ENCODE measurements around the gene KAT2B.

KAT2B gene

GRCh38 chr3:20055020-20055775 is 15.0 kb downstream of the KAT2B start:
- no peaks in the 10 kb centered on the region for H3K9me3 ChIP-seq (ENCODE audit: control insufficient read depth, insufficient read depth, low read length)
- H3K4me1 ChIP-seq (ENCODE audit: control insufficient read depth, insufficient read depth, low read length), result peaks cover 3% of the 10 kb centered on the region; the same call in 1 of the 2 replicates
- H3K4me3 ChIP-seq (ENCODE audit: low read depth, low read length), result no peak overlapping the region
- no peak overlapping the region for H3K9ac ChIP-seq (ENCODE audit: low read depth, low read length)
- H3K36me3 ChIP-seq (ENCODE audit: control insufficient read depth, insufficient read depth, low read length), result no peaks in the 10 kb centered on the region
- H3K27ac ChIP-seq (ENCODE audit: low read depth, low read length), result no peak overlapping the region
- no peaks in the 10 kb centered on the region for H3K27me3 ChIP-seq (ENCODE audit: control insufficient read depth, insufficient read depth, low read length)

- peaks cover 3% of the 10 kb centered on the region; the same call in 1 of the 2 replicates for H3K4me1 ChIP-seq (ENCODE audit: control insufficient read depth, insufficient read depth, low read length)
These were observed 15.6 kb downstream of the KAT2B start for GRCh38 chr3:20055842-20056241.

GRCh38 chr3:20056725-20057611 is 16.7 kb downstream of the KAT2B start:
- Histone ChIP-seq H3K9ac (ENCODE audit: low read depth, low read length) (no peak overlapping the region), H3K27me3 (ENCODE audit: control insufficient read depth, insufficient read depth, low read length) (no peaks in the 10 kb centered on the region), H3K27ac (ENCODE audit: low read depth, low read length) (no peak overlapping the region), H3K4me1 (ENCODE audit: control insufficient read depth, insufficient read depth, low read length) (peaks cover 3% of the 10 kb centered on the region; the same call in 1 of the 2 replicates), H3K4me3 (ENCODE audit: low read depth, low read length) (no peak overlapping the region), H3K36me3 (ENCODE audit: control insufficient read depth, insufficient read depth, low read length) (no peaks in the 10 kb centered on the region), H3K9me3 (ENCODE audit: control insufficient read depth, insufficient read depth, low read length) (no peaks in the 10 kb centered on the region)

More at GRCh38 chr3:20055842-20056241, 15.6 kb downstream of the KAT2B start:
- no peaks in the 10 kb centered on the region for H3K36me3 ChIP-seq (ENCODE audit: control insufficient read depth, insufficient read depth, low read length)
- no peak overlapping the region for H3K9ac ChIP-seq (ENCODE audit: low read depth, low read length)
- no peaks in the 10 kb centered on the region for H3K27me3 ChIP-seq (ENCODE audit: control insufficient read depth, insufficient read depth, low read length)
- H3K9me3 ChIP-seq (ENCODE audit: control insufficient read depth, insufficient read depth, low read length), result no peaks in the 10 kb centered on the region
- no peak overlapping the region for H3K27ac ChIP-seq (ENCODE audit: low read depth, low read length)
- no peak overlapping the region for H3K4me3 ChIP-seq (ENCODE audit: low read depth, low read length)

GRCh38 chr3:20057612-20058180 is 17.4 kb downstream of the KAT2B start:
- Histone ChIP-seq H3K9ac (ENCODE audit: low read depth, low read length) (no peak overlapping the region), H3K27ac (ENCODE audit: low read depth, low read length) (no peak overlapping the region), H3K4me1 (ENCODE audit: control insufficient read depth, insufficient read depth, low read length) (peaks cover 3% of the 10 kb centered on the region; the same call in 1 of the 2 replicates), H3K36me3 (ENCODE audit: control insufficient read depth, insufficient read depth, low read length) (no peaks in the 10 kb centered on the region), H3K9me3 (ENCODE audit: control insufficient read depth, insufficient read depth, low read length) (no peaks in the 10 kb centered on the region), H3K27me3 (ENCODE audit: control insufficient read depth, insufficient read depth, low read length) (no peaks in the 10 kb centered on the region), H3K4me3 (ENCODE audit: low read depth, low read length) (no peak overlapping the region)

GRCh38 chr3:20059929-20060328 is 19.7 kb downstream of the KAT2B start:
- Histone ChIP-seq H3K4me3 (ENCODE audit: low read depth, low read length) (no peak overlapping the region), H3K27ac (ENCODE audit: low read depth, low read length) (no peak overlapping the region), H3K36me3 (ENCODE audit: control insufficient read depth, insufficient read depth, low read length) (no peaks in the 10 kb centered on the region), H3K4me1 (ENCODE audit: control insufficient read depth, insufficient read depth, low read length) (peaks cover 1% of the 10 kb centered on the region; the same call in 1 of the 2 replicates), H3K27me3 (ENCODE audit: control insufficient read depth, insufficient read depth, low read length) (no peaks in the 10 kb centered on the region), H3K9me3 (ENCODE audit: control insufficient read depth, insufficient read depth, low read length) (no peaks in the 10 kb centered on the region), H3K9ac (ENCODE audit: low read depth, low read length) (no peak overlapping the region)

- H3K9ac ChIP-seq (ENCODE audit: low read depth, low read length), result no peak overlapping the region
- H3K27ac ChIP-seq (ENCODE audit: low read depth, low read length), result no peak overlapping the region
- H3K36me3 ChIP-seq (ENCODE audit: control insufficient read depth, insufficient read depth, low read length), result no peaks in the 10 kb centered on the region
- H3K9me3 ChIP-seq (ENCODE audit: control insufficient read depth, insufficient read depth, low read length), result no peaks in the 10 kb centered on the region
- no peak overlapping the region for H3K4me3 ChIP-seq (ENCODE audit: low read depth, low read length)
- H3K4me1 ChIP-seq (ENCODE audit: control insufficient read depth, insufficient read depth, low read length), result no peaks in the 10 kb centered on the region
- H3K27me3 ChIP-seq (ENCODE audit: control insufficient read depth, insufficient read depth, low read length), result no peaks in the 10 kb centered on the region
These were observed 20.9 kb downstream of the KAT2B start for GRCh38 chr3:20060974-20061685.

GRCh38 chr3:20062996-20063395 is 22.8 kb downstream of the KAT2B start:
- Histone ChIP-seq H3K36me3 (ENCODE audit: control insufficient read depth, insufficient read depth, low read length) (no peaks in the 10 kb centered on the region), H3K27ac (ENCODE audit: low read depth, low read length) (no peak overlapping the region), H3K4me3 (ENCODE audit: low read depth, low read length) (no peak overlapping the region), H3K9ac (ENCODE audit: low read depth, low read length) (no peak overlapping the region), H3K4me1 (ENCODE audit: control insufficient read depth, insufficient read depth, low read length) (no peaks in the 10 kb centered on the region), H3K27me3 (ENCODE audit: control insufficient read depth, insufficient read depth, low read length) (peaks cover under 1% of the 10 kb centered on the region; the same call in 1 of the 2 replicates), H3K9me3 (ENCODE audit: control insufficient read depth, insufficient read depth, low read length) (no peaks in the 10 kb centered on the region)

GRCh38 chr3:20064387-20064786 is 24.1 kb downstream of the KAT2B start:
- Histone ChIP-seq H3K27me3 (ENCODE audit: control insufficient read depth, insufficient read depth, low read length) (peaks cover 10% of the 10 kb centered on the region), H3K9me3 (ENCODE audit: control insufficient read depth, insufficient read depth, low read length) (no peaks in the 10 kb centered on the region), H3K4me1 (ENCODE audit: control insufficient read depth, insufficient read depth, low read length) (no peaks in the 10 kb centered on the region), H3K4me3 (ENCODE audit: low read depth, low read length) (no peak overlapping the region), H3K27ac (ENCODE audit: low read depth, low read length) (no peak overlapping the region), H3K36me3 (ENCODE audit: control insufficient read depth, insufficient read depth, low read length) (no peaks in the 10 kb centered on the region), H3K9ac (ENCODE audit: low read depth, low read length) (no peak overlapping the region)

GRCh38 chr3:20064796-20065564 is 24.7 kb downstream of the KAT2B start:
- Histone ChIP-seq H3K27me3 (ENCODE audit: control insufficient read depth, insufficient read depth, low read length) (peaks cover 15% of the 10 kb centered on the region), H3K9ac (ENCODE audit: low read depth, low read length) (no peak overlapping the region), H3K9me3 (ENCODE audit: control insufficient read depth, insufficient read depth, low read length) (no peaks in the 10 kb centered on the region), H3K36me3 (ENCODE audit: control insufficient read depth, insufficient read depth, low read length) (no peaks in the 10 kb centered on the region), H3K4me3 (ENCODE audit: low read depth, low read length) (no peak overlapping the region), H3K27ac (ENCODE audit: low read depth, low read length) (no peak overlapping the region), H3K4me1 (ENCODE audit: control insufficient read depth, insufficient read depth, low read length) (no peaks in the 10 kb centered on the region)

- no peak overlapping the region for H3K9ac ChIP-seq (ENCODE audit: low read depth, low read length)
- H3K4me3 ChIP-seq (ENCODE audit: low read depth, low read length), result no peak overlapping the region
- H3K27me3 ChIP-seq (ENCODE audit: control insufficient read depth, insufficient read depth, low read length), result peaks cover 17% of the 10 kb centered on the region
- no peaks in the 10 kb centered on the region for H3K9me3 ChIP-seq (ENCODE audit: control insufficient read depth, insufficient read depth, low read length)
- H3K4me1 ChIP-seq (ENCODE audit: control insufficient read depth, insufficient read depth, low read length), result no peaks in the 10 kb centered on the region
- no peaks in the 10 kb centered on the region for H3K36me3 ChIP-seq (ENCODE audit: control insufficient read depth, insufficient read depth, low read length)
- no peak overlapping the region for H3K27ac ChIP-seq (ENCODE audit: low read depth, low read length)
These were observed 25.8 kb downstream of the KAT2B start for GRCh38 chr3:20066079-20066478.

Measured in HUES48 (cell line).